H7 (cell line): Measurements from ENCODE around the gene FBXO21. TPM values are rescaled to one million over a fixed set of nuclear protein-coding genes. Genes with fewer than 3 reads are reported as not detected.

Experiments used
- DNase-seq: peaks from one replicate; pipeline ENCODE4 v3.0.0; 2012
- H3K27me3 ChIP-seq: 2 replicates; pipeline ENCODE4 v1.6.0; 2011; ENCODE audit warnings: mild to moderate bottlenecking, low read length; ENCODE audit not compliant: control insufficient read depth, insufficient read depth
- H3K36me3 ChIP-seq: replicated peaks from 2 replicates; pipeline ENCODE4 v1.5.1; 2011; ENCODE audit warnings: low read length; ENCODE audit not compliant: control insufficient read depth, insufficient read depth
- H3K4me3 ChIP-seq: 2 replicates; pipeline ENCODE4 v1.5.1; 2011; ENCODE audit warnings: low read depth, mild to moderate bottlenecking, control low read depth, low read length, moderate library complexity; ENCODE audit not compliant: insufficient read depth
- total RNA-seq: library from RNA; depleted of rRNA; stranded (reverse); fragments of >200 nt; shearing (Covaris generic); gene quantifications from 2 replicates; pipeline ENCODE4 v1.2.3, GENCODE V29; 2014

The FBXO21 gene
- total RNA-seq, 1 experiment from 2014 or later: 44.1 TPM

- H3K36me3 ChIP-seq: peaks cover 10% of the 10 kb centered on the region
- no peaks in the 10 kb centered on the region for H3K27me3 ChIP-seq
- no peak overlapping the region for H3K4me3 ChIP-seq
- no peak for DNase-seq
Measured at GRCh38 chr12:117147639-117148038, 42.6 kb downstream of the FBXO21 start.

DNA sequence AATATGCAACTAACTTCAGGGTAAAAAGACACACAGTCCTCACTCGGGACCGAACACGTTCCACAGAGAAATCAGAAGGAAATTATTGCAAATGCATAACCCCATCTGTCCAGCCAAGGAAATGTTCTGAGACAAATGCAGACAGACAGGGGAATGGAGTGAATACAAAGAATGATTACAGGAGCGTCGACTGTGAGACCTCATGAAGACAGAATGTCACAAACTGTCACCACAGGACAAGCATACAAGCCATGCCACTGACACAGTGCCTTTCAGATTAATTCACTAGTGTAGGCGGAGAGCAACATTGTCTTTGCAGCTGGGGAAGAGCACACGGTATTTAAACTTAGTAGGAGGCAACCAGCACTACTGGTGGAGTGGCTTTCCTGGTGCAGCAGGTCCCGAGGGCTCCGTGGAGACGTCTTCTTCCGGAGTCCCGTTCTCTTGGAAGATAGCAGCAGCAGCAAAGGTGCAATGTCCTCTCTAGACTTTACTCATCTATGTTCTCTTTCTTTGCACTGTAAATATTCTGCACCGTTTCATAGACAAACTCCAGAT, 44.6 kb downstream of the FBXO21 start:
- no peaks in the 10 kb centered on the region for H3K27me3 ChIP-seq
- peaks cover 9% of the 10 kb centered on the region for H3K36me3 ChIP-seq
- DNase-seq: no peak
- no peak overlapping the region for H3K4me3 ChIP-seq

- H3K36me3 ChIP-seq: peaks cover 9% of the 10 kb centered on the region
Measured at GRCh38 chr12:117144599-117144998, 45.7 kb downstream of the FBXO21 start.

GRCh38 chr12:117143008-117143532, 47.2 kb downstream of the FBXO21 start:
- DNase-seq: no peak
- H3K27me3 ChIP-seq: no peaks in the 10 kb centered on the region
- no peak overlapping the region for H3K4me3 ChIP-seq
- H3K36me3 ChIP-seq: peaks cover 9% of the 10 kb centered on the region

More at GRCh38 chr12:117144599-117144998, 45.7 kb downstream of the FBXO21 start:
- no peak for DNase-seq
- Histone ChIP-seq H3K27me3 (no peaks in the 10 kb centered on the region), H3K4me3 (no peak overlapping the region)

DNA sequence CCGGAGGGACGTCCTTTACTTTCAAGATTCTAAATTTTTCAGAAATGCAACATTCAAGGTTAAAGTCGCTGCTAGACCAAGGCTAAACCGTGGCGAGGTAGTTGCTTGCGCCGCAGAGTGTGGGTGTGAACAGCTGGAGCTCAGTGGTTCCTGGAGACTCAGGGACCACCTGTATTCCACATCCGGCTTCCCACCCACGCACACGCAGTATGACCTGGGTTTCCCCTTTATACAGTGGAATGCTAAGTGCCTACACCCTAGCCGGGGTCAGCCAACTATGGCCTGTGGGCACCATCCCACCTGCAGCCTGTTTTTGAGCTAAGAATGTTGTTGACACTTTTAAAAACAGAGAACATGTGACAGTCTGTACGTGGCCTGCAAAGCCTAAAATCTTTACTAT, 48.2 kb downstream of the FBXO21 start:
- no peak overlapping the region for H3K4me3 ChIP-seq
- H3K36me3 ChIP-seq: peaks cover 9% of the 10 kb centered on the region
- no peaks in the 10 kb centered on the region for H3K27me3 ChIP-seq
- DNase-seq: no peak

GRCh38 chr12:117141097-117141898, 49.0 kb downstream of the FBXO21 start:
- DNase-seq: peak; percentile 47
- H3K27me3 ChIP-seq: no peaks in the 10 kb centered on the region
- H3K36me3 ChIP-seq: peaks cover 9% of the 10 kb centered on the region
- H3K4me3 ChIP-seq: no peak overlapping the region

DNA sequence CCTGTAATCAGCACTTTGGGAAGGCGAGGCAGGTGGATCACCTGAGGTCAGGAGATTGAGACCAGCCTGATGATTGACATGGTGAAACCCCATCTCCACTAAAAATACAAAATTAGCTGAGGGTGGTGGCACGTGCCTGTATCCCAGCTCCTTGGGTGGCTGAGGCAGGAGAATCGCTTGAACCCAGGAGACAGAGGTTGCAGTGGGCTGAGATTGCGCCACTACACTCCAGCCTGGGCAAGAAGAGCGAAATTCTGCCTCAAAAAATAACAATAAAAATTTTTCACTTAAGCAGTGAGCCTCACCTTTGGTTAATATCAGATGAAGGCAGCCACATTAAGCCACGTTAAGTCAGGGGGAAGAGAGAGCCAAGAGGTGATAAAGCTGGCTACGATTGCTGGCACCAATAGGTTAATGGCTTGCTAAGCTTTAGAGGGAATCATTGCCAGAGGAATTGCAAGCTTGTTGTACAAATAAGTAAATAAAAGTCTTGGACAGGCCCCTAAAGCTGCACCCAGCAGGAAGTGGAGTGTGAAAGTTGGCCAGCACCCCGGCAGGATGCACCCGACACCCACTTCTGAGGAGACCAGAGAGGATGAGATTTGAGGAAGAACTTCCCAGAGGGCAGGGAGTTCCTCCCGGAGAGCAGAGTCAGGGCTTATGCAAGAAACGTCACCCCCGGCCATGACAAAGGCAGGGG, 49.7 kb downstream of the FBXO21 start:
- Histone ChIP-seq H3K4me3 (no peak overlapping the region), H3K27me3 (no peaks in the 10 kb centered on the region), H3K36me3 (peaks cover 5% of the 10 kb centered on the region)
- DNase-seq: no peak

- Histone ChIP-seq H3K4me3 (no peak overlapping the region), H3K27me3 (no peaks in the 10 kb centered on the region), H3K36me3 (peaks cover 1% of the 10 kb centered on the region; the same call in 1 of the 2 replicates)
- no peak for DNase-seq
Measured at GRCh38 chr12:117139025-117139717, 51.1 kb downstream of the FBXO21 start.

DNA sequence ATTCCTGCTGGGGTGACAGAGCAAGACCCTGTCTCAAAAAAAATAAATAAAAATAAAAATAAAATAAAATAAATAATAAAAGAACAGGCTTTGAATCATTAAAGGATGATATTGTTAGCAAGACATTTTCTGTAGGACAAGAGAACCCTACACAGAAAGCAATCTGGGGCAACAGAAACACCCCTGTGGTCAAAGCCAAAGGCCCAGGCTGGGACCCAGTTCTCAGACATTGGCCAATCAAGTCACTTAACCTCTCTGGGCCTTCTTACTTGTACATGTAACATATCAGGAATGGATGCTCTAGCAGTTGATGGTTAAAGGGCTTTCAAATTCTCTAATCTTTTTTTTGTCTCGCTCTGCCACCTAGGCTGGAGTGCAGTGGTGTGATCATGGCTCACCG, 55.5 kb downstream of the FBXO21 start:
- no peak for DNase-seq
- no peaks in the 10 kb centered on the region for H3K36me3 ChIP-seq
- no peak overlapping the region for H3K4me3 ChIP-seq
- H3K27me3 ChIP-seq: no peaks in the 10 kb centered on the region

GRCh38 chr12:117134059-117134458, 56.2 kb downstream of the FBXO21 start:
- Histone ChIP-seq H3K27me3 (no peaks in the 10 kb centered on the region), H3K36me3 (no peaks in the 10 kb centered on the region), H3K4me3 (no peak overlapping the region)
- DNase-seq: no peak

DNA sequence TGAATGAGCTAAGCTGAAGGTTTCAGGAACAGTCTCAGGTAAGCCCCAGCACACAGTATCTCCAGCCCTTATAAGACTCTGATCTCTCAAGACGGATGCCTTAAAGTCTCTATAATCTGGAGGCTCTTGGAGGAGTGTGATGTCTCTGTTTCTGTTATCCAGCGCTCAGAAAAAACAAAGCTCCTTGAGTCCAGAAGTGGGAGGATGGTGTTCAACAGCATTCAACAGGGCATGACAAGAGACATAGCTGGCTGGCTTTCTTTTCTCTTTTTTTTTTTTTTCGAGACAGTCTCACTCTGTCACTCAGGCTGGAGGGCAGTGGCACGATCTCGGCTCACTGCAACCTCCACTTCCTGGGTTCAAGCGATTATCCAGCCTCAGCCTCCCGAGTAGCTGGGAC, 59.5 kb downstream of the FBXO21 start:
- no peak for DNase-seq
- Histone ChIP-seq H3K27me3 (no peaks in the 10 kb centered on the region), H3K4me3 (no peak overlapping the region), H3K36me3 (no peaks in the 10 kb centered on the region)

- Histone ChIP-seq H3K27me3 (no peaks in the 10 kb centered on the region), H3K4me3 (no peak overlapping the region), H3K36me3 (no peaks in the 10 kb centered on the region)
- no peak for DNase-seq
Measured at GRCh38 chr12:117129391-117129790, 60.9 kb downstream of the FBXO21 start.

DNA sequence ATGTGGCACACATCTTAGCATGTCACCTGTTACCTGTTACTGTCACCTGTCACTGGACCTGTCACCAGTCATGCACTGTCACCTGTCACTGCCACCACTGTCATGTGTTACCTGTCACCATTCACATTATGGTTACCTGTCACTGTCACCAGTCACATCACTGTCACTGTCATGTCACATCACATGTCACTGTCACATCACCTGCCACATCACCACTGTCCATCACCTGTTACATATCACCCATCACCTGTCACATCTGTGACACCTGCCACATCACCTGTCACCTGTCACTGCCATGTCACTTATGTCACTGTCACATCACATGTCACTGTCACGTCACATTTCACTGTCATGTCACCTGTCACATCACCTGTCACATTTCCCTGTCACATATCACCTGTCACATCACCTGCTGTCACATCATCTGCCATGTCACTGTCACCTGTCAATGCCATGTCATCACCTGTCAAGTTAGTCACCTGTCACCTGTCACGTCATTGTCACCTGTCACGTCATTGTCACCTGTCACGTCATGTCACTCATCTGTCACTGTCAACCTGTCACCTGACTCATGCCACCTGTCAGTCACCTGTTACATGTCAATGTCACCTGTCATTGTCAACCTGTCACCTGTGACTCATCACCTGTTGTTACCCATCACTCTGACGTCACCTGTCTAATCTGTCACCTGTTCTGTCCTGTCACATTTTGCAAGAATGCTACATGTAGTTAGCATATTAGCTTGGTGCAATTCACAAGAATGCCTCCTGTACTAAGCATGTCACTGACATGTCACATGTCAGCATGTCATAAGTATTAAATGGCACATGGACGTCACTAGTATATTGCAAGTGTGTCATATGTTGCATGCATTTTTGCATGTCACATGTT, 62.1 kb downstream of the FBXO21 start:
- DNase-seq: no peak
- H3K27me3 ChIP-seq: no peaks in the 10 kb centered on the region
- H3K4me3 ChIP-seq: no peak overlapping the region
- no peaks in the 10 kb centered on the region for H3K36me3 ChIP-seq

- H3K4me3 ChIP-seq: no peak overlapping the region
- DNase-seq: no peak
Measured at GRCh38 chr12:117126335-117126734, 63.9 kb downstream of the FBXO21 start.

More at GRCh38 chr12:117126335-117126734, 63.9 kb downstream of the FBXO21 start:
- Histone ChIP-seq H3K27me3 (no peaks in the 10 kb centered on the region), H3K36me3 (no peaks in the 10 kb centered on the region)
